Mesodermal cell (in vitro differentiated cells): ENCODE measurements around the gene MGME1.

Experiments
- H3K27ac ChIP-seq: 2 replicates; pipeline ENCODE4 v1.7.0; 2013; ENCODE audit warnings: mild to moderate bottlenecking, low read depth, low read length, moderate library complexity; ENCODE audit not compliant: severe bottlenecking
- H3K36me3 ChIP-seq: 2 replicates; pipeline ENCODE4 v1.7.1; 2013; ENCODE audit warnings: mild to moderate bottlenecking, low read length, moderate library complexity; ENCODE audit not compliant: control insufficient read depth, insufficient read depth
- H3K4me1 ChIP-seq: one replicate; pipeline ENCODE4 v1.7.1; 2013; ENCODE audit warnings: mild to moderate bottlenecking, low read length; ENCODE audit not compliant: insufficient read depth, control insufficient read depth, poor library complexity, severe bottlenecking
- H3K4me3 ChIP-seq: 2 replicates; pipeline ENCODE4 v1.7.0; 2013; ENCODE audit warnings: low read length, control low read depth, mild to moderate bottlenecking; ENCODE audit not compliant: insufficient read depth, poor library complexity, severe bottlenecking; ENCODE audit errors: extremely low read depth
- H3K9me3 ChIP-seq: 2 replicates; pipeline ENCODE4 v1.7.1; 2013; ENCODE audit warnings: mild to moderate bottlenecking, low read length, moderate library complexity; ENCODE audit not compliant: control insufficient read depth
- WGBS, 2 experiments: methylation state at CpG; one replicate each; pipeline ENCODE4 v1.1.5; 2013; ENCODE audit warnings: missing lambda C conversion rate in 2 of 2; ENCODE audit not compliant: insufficient coverage in 2 of 2; 5-methylcytosine and 5-hydroxymethylcytosine counted together

MGME1 gene

GRCh38 chr20:17933711-17934110, 35.1 kb upstream of the MGME1 start:
- Histone ChIP-seq H3K4me1 (peaks cover 26% of the 10 kb centered on the region), H3K9me3 (peaks cover 3% of the 10 kb centered on the region), H3K4me3 (no peak overlapping the region), H3K27ac (no peak overlapping the region), H3K36me3 (no peaks in the 10 kb centered on the region)
- 40 to 43% methylated on average over 5 of the region's 5 CpGs for WGBS, 2 experiments

DNA sequence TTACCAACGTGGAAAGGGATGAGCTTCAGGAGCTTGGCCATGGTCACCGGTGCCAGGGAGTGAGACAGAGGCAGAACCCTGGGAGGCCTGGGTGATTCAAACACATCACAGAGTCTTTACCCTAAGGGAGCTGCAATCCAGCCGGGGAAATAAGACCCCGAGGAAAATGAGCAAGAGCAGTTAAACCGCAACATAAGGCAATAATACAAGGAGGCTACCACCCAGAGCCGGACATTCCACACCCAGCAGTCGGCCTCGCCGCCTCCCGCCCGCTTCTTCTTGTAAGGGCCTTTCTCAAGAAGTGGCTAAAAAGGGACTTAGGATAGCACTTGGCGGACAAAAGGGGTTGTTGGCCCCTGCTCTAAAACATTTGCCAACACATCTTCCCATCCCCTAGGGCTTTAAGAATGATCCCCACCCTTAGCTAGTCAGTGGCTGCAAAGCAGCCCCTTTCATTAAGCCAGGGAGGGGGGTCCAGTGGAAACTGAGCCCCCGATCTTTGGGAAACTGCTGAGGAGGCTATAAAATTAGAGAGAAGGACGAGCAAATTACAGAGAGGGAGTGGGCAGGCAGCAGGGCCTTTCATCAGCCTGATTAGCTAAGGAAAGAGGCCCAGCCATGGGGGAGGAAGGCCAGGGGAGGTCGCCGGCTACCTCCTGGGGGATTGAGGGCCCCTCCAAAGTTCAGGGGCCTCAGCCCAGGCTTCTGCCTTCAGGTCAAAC, 34.5 kb upstream of the MGME1 start:
- peak overlapping the region; percentile 23 for H3K27ac ChIP-seq
- no peaks in the 10 kb centered on the region for H3K36me3 ChIP-seq
- no peak overlapping the region for H3K4me3 ChIP-seq
- peaks cover 26% of the 10 kb centered on the region for H3K4me1 ChIP-seq
- H3K9me3 ChIP-seq = peaks cover 3% of the 10 kb centered on the region
- WGBS, 2 experiments = 55% methylated on average over 11 to 13 of the region's 16 CpGs

DNA sequence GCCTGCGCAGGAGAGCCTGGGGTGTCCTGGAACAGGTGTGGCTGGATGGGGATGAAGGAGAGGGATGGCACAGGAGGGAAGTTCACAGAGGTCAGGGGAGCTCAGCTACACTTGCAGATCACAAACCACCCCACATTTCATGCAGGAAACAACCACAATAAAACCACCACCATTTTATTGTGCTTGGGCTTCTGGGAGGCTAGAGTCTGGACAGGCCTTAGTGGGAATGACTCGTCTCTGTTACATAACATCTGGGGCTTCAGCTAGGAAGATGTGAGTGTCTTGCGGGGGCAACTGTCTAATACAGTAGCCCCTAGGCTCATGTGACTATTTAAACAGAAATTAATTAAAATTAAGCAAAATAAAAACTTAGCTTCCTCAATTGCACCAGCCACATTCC, 33.6 kb upstream of the MGME1 start:
- 90% methylated on average over 2 of the region's 3 CpGs; no CpG with 5 or more reads in 1 of the 2 experiments for WGBS, 2 experiments
- Histone ChIP-seq H3K4me1 (peaks cover 26% of the 10 kb centered on the region), H3K27ac (no peak overlapping the region)

GRCh38 chr20:17935761-17936160, 33.1 kb upstream of the MGME1 start:
- no peak overlapping the region for H3K27ac ChIP-seq
- H3K9me3 ChIP-seq = peaks cover 3% of the 10 kb centered on the region
- WGBS, 2 experiments = 97% methylated on average over 8 of the region's 9 CpGs

More for the DNA sequence above, 33.6 kb upstream of the MGME1 start:
- Histone ChIP-seq H3K9me3 (peaks cover 3% of the 10 kb centered on the region), H3K4me3 (no peak overlapping the region), H3K36me3 (no peaks in the 10 kb centered on the region)

DNA sequence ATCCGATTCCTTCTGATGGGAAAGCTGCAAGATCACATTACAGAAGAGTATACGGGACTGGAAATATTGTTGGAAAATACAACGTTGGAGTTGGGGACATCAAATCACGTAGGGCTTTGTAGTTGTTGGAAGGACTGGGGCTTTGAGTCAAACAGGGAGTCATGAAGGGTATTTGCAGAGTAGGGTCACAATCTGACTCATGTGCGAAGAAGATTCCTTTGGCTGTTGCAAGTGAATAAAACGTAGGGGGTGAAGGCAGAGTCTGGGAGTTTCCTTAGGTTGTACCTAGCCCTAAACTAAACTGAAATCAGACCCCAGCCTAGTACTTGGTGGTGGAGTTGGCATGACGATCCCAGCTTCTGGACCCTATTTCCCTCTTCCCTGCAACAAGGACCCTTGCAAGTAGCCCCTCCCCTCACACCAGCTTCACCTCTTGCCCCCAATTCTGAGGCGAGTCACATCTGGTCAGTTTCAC, 32.5 kb upstream of the MGME1 start:
- peaks cover 8% of the 10 kb centered on the region for H3K36me3 ChIP-seq
- H3K9me3 ChIP-seq = peaks cover 2% of the 10 kb centered on the region
- 74 to 78% methylated on average over 7 to 8 of the region's 8 CpGs for WGBS, 2 experiments
- no peak overlapping the region for H3K4me3 ChIP-seq
- H3K4me1 ChIP-seq = peaks cover 26% of the 10 kb centered on the region
- H3K27ac ChIP-seq = peak overlapping the region; percentile 19

More at GRCh38 chr20:17935761-17936160, 33.1 kb upstream of the MGME1 start:
- no peak overlapping the region for H3K4me3 ChIP-seq
- H3K36me3 ChIP-seq = peaks cover 3% of the 10 kb centered on the region
- peaks cover 26% of the 10 kb centered on the region for H3K4me1 ChIP-seq

- peaks cover 26% of the 10 kb centered on the region for H3K4me1 ChIP-seq
- H3K36me3 ChIP-seq = peaks cover 16% of the 10 kb centered on the region
- H3K27ac ChIP-seq = peak overlapping the region; percentile 19
- WGBS, 2 experiments = 52 to 62% methylated on average over 16 to 17 of the region's 19 CpGs
- H3K9me3 ChIP-seq = no peaks in the 10 kb centered on the region
- no peak overlapping the region for H3K4me3 ChIP-seq
Measured at GRCh38 chr20:17936761-17937732, 31.8 kb upstream of the MGME1 start.

GRCh38 chr20:17938871-17939619, 29.8 kb upstream of the MGME1 start:
- Histone ChIP-seq H3K4me1 (peaks cover 26% of the 10 kb centered on the region), H3K27ac (peak overlapping the region; percentile 33), H3K4me3 (no peak overlapping the region), H3K9me3 (no peaks in the 10 kb centered on the region), H3K36me3 (peaks cover 36% of the 10 kb centered on the region)
- 42 to 56% methylated on average over 7 of the region's 13 CpGs for WGBS, 2 experiments

GRCh38 chr20:17939622-17940223, 29.1 kb upstream of the MGME1 start:
- no peak overlapping the region for H3K4me3 ChIP-seq
- H3K9me3 ChIP-seq = no peaks in the 10 kb centered on the region
- peaks cover 20% of the 10 kb centered on the region for H3K4me1 ChIP-seq
- H3K36me3 ChIP-seq = peaks cover 42% of the 10 kb centered on the region
- no peak overlapping the region for H3K27ac ChIP-seq
- 83 to 91% methylated on average over 6 of the region's 7 CpGs for WGBS, 2 experiments

DNA sequence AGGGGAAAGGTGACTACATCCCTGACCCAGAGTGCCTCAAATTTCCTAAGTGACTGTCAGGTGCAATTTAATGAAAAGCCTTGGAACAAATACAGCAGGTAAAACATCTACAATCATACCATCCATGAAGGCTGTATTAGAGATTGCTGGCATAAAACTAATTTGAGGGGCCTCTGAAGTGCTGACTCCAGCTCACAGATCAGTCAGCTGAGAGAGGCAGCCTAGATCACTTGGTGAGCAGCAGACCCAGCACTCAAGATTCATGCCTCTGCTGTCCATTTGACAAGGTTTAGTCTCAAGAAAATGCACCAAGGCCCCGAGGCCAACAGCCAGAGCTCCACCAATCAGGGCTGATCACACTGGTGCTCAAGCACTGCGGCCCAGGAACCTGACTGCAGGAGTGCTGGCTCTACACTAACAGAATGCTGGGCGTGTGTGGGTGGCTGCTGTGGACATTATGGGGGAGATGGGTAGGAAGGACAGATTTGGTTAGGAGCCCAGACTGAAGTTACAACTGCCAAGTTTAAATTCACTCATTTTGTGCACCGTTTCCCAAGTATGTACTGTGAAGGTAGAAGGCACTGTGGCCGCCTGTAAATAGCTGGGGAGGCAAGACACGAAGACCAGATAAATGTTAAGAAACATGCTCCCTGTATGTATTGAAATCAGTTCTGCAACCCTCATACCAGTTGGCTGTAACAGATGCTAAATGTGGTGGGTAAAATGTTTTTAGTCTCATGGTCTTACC, 28.4 kb upstream of the MGME1 start:
- Histone ChIP-seq H3K4me3 (no peak overlapping the region), H3K36me3 (peaks cover 49% of the 10 kb centered on the region), H3K9me3 (no peaks in the 10 kb centered on the region), H3K4me1 (peaks cover 17% of the 10 kb centered on the region), H3K27ac (no peak overlapping the region)
- 65 to 90% methylated on average over 5 of the region's 6 CpGs for WGBS, 2 experiments
